Parathyroid adenoma (tissue), 2 donors: ENCODE results near the gene FBXO22.
A peak's percentile ranks its signal among the peaks of the same experiment; 100 is the strongest.

Experiments used
- H2AFZ ChIP-seq: fragments of 300-600 bp; sonication (generic); one replicate; pipeline ENCODE4 v1.7.0; 2017; ENCODE audit warnings: antibody characterized with exemption, mild to moderate bottlenecking
- H3K27ac ChIP-seq: fragments of 300-600 bp; sonication (generic); one replicate; pipeline ENCODE4 v1.7.0; 2017
- H3K27me3 ChIP-seq: fragments of 300-600 bp; sonication (generic); one replicate; pipeline ENCODE4 v1.7.0; 2017; ENCODE audit warnings: low read length; ENCODE audit not compliant: control insufficient read depth, insufficient read depth
- H3K36me3 ChIP-seq: fragments of 300-600 bp; sonication (generic); one replicate; pipeline ENCODE4 v1.7.0; 2017; ENCODE audit warnings: low read length; ENCODE audit not compliant: control insufficient read depth, insufficient read depth
- H3K4me1 ChIP-seq: fragments of 300-600 bp; sonication (generic); one replicate; pipeline ENCODE4 v1.7.0; 2017; ENCODE audit warnings: control low read depth
- H3K4me2 ChIP-seq: fragments of 300-600 bp; sonication (generic); one replicate; pipeline ENCODE4 v1.7.0; 2017; ENCODE audit warnings: low read length
- H3K4me3 ChIP-seq: fragments of 300-600 bp; sonication (generic); one replicate; pipeline ENCODE4 v1.7.0; 2017; ENCODE audit warnings: low read depth, low read length
- H3K79me2 ChIP-seq: fragments of 300-600 bp; sonication (generic); one replicate; pipeline ENCODE4 v1.7.0; 2017; ENCODE audit warnings: control low read depth
- H3K9ac ChIP-seq: fragments of 300-600 bp; sonication (generic); one replicate; pipeline ENCODE4 v1.7.0; 2017; ENCODE audit warnings: mild to moderate bottlenecking
- H3K9me3 ChIP-seq: fragments of 300-600 bp; sonication (generic); one replicate; pipeline ENCODE4 v1.7.0; 2017; ENCODE audit warnings: low read length; ENCODE audit not compliant: control insufficient read depth
- CTCF ChIP-seq: fragments of 300-600 bp; sonication (generic); IDR thresholded peaks from one replicate; pipeline ENCODE4 v1.7.0; 2017; ENCODE audit warnings: antibody characterized with exemption, mild to moderate bottlenecking
- donor health status: primary hyperparathyroidism.

FBXO22 gene

GRCh38 chr15:75921732-75922703 is 18.3 kb downstream of the FBXO22 start:
- Histone ChIP-seq H3K27ac (no peak overlapping the region), H3K36me3 (no peaks in the 10 kb centered on the region), H3K27me3 (no peaks in the 10 kb centered on the region), H3K4me3 (no peak overlapping the region), H3K4me1 (no peaks in the 10 kb centered on the region), H2AFZ (no peak overlapping the region), H3K9me3 (no peaks in the 10 kb centered on the region), H3K4me2 (no peak overlapping the region), H3K79me2 (no peaks in the 10 kb centered on the region), H3K9ac (no peak overlapping the region)
- TF ChIP-seq CTCF: peak; percentile 8

- Histone ChIP-seq H3K9ac (no peak overlapping the region), H2AFZ (no peak overlapping the region), H3K4me3 (no peak overlapping the region), H3K9me3 (no peaks in the 10 kb centered on the region), H3K4me1 (no peaks in the 10 kb centered on the region), H3K27ac (no peak overlapping the region), H3K4me2 (no peak overlapping the region), H3K27me3 (no peaks in the 10 kb centered on the region), H3K36me3 (no peaks in the 10 kb centered on the region), H3K79me2 (no peaks in the 10 kb centered on the region)
- no peak for TF ChIP-seq CTCF
These were observed 20.1 kb downstream of the FBXO22 start for GRCh38 chr15:75923756-75924155.

GRCh38 chr15:75924576-75924975 is 20.9 kb downstream of the FBXO22 start:
- Histone ChIP-seq H3K4me1 (no peaks in the 10 kb centered on the region), H3K9ac (no peak overlapping the region), H3K27me3 (no peaks in the 10 kb centered on the region), H3K4me3 (no peak overlapping the region), H3K4me2 (no peak overlapping the region), H3K79me2 (no peaks in the 10 kb centered on the region), H3K27ac (no peak overlapping the region), H2AFZ (no peak overlapping the region), H3K36me3 (no peaks in the 10 kb centered on the region), H3K9me3 (no peaks in the 10 kb centered on the region)
- no peak for TF ChIP-seq CTCF

GRCh38 chr15:75925440-75925839 is 21.8 kb downstream of the FBXO22 start:
- Histone ChIP-seq H3K9me3 (no peaks in the 10 kb centered on the region), H3K4me2 (no peak overlapping the region), H3K4me3 (no peak overlapping the region), H2AFZ (no peak overlapping the region), H3K4me1 (no peaks in the 10 kb centered on the region), H3K79me2 (no peaks in the 10 kb centered on the region), H3K27me3 (no peaks in the 10 kb centered on the region), H3K36me3 (no peaks in the 10 kb centered on the region), H3K27ac (no peak overlapping the region), H3K9ac (no peak overlapping the region)
- TF ChIP-seq CTCF: no peak

- no peak overlapping the region for H3K27ac ChIP-seq
- no peaks in the 10 kb centered on the region for H3K79me2 ChIP-seq
- no peak overlapping the region for H3K4me2 ChIP-seq
- H3K27me3 ChIP-seq: no peaks in the 10 kb centered on the region
- H3K4me3 ChIP-seq: no peak overlapping the region
- no peaks in the 10 kb centered on the region for H3K4me1 ChIP-seq
- H2AFZ ChIP-seq: no peak overlapping the region
- no peaks in the 10 kb centered on the region for H3K36me3 ChIP-seq
- H3K9me3 ChIP-seq: no peaks in the 10 kb centered on the region
- H3K9ac ChIP-seq: no peak overlapping the region
- no peak for TF ChIP-seq CTCF
These were observed 23.3 kb downstream of the FBXO22 start for GRCh38 chr15:75926931-75927330.
